ENCODE data around the gene SLC24A5.

SLC24A5 gene

DNA sequence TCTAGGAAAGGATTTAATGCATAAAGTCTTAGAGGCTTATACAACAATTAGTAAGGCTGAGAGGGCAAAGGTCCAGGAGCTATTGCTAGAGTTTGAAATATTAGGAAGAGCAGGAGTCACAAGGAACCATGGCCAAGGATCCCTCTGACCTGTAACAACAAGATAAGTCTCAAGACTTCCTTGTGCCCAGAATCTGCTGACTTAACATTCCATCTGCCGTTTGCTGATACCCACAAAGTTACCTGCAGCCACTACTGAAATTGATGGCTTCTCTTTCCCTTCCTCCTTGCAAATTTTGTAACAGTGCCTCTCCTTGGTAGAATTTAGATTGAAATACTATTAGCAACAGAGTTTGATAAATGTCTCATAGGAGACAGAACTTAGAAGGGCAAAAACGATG is 62.0 kb downstream of the SLC24A5 start:
- TF ChIP-seq ZBTB7A (IDR thresholded peaks at IDR 0.05; ENCODE audit: low read depth) (no peak), EP300 (IDR thresholded peaks at IDR 0.05; ENCODE audit: borderline replicate concordance) (no peak), CREB1 (IDR thresholded peaks at IDR 0.05; ENCODE audit: low read depth) (no peak), YY1 (IDR thresholded peaks at IDR 0.05; ENCODE audit: low read depth) (no peak), CEBPB (IDR thresholded peaks at IDR 0.05) (no peak), NFIC (IDR thresholded peaks at IDR 0.05) (no peak), TEAD4 (IDR thresholded peaks at IDR 0.05) (no peak), EGR1 (IDR thresholded peaks at IDR 0.05) (no peak), FOXM1 (IDR thresholded peaks at IDR 0.05; ENCODE audit: borderline replicate concordance, low read depth) (no peak), RAD21 (IDR thresholded peaks at IDR 0.05; ENCODE audit: low read depth) (no peak), TCF12 (IDR thresholded peaks at IDR 0.05; ENCODE audit: low read depth) (no peak), TAF1 (IDR thresholded peaks at IDR 0.05; ENCODE audit: low read depth) (no peak)
- TF ChIP-seq, protein P1, sequence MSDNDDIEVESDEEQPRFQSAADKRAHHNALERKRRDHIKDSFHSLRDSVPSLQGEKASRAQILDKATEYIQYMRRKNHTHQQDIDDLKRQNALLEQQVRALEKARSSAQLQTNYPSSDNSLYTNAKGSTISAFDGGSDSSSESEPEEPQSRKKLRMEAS (IDR thresholded peaks at IDR 0.05) = no peak
- TF ChIP-seq, protein P2, sequence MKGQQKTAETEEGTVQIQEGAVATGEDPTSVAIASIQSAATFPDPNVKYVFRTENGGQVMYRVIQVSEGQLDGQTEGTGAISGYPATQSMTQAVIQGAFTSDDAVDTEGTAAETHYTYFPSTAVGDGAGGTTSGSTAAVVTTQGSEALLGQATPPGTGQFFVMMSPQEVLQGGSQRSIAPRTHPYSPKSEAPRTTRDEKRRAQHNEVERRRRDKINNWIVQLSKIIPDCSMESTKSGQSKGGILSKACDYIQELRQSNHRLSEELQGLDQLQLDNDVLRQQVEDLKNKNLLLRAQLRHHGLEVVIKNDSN (IDR thresholded peaks at IDR 0.05) = no peak
- TF ChIP-seq, protein P3, sequence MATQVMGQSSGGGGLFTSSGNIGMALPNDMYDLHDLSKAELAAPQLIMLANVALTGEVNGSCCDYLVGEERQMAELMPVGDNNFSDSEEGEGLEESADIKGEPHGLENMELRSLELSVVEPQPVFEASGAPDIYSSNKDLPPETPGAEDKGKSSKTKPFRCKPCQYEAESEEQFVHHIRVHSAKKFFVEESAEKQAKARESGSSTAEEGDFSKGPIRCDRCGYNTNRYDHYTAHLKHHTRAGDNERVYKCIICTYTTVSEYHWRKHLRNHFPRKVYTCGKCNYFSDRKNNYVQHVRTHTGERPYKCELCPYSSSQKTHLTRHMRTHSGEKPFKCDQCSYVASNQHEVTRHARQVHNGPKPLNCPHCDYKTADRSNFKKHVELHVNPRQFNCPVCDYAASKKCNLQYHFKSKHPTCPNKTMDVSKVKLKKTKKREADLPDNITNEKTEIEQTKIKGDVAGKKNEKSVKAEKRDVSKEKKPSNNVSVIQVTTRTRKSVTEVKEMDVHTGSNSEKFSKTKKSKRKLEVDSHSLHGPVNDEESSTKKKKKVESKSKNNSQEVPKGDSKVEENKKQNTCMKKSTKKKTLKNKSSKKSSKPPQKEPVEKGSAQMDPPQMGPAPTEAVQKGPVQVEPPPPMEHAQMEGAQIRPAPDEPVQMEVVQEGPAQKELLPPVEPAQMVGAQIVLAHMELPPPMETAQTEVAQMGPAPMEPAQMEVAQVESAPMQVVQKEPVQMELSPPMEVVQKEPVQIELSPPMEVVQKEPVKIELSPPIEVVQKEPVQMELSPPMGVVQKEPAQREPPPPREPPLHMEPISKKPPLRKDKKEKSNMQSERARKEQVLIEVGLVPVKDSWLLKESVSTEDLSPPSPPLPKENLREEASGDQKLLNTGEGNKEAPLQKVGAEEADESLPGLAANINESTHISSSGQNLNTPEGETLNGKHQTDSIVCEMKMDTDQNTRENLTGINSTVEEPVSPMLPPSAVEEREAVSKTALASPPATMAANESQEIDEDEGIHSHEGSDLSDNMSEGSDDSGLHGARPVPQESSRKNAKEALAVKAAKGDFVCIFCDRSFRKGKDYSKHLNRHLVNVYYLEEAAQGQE (IDR thresholded peaks at IDR 0.05; ENCODE audit: low read depth) = no peak

DNA sequence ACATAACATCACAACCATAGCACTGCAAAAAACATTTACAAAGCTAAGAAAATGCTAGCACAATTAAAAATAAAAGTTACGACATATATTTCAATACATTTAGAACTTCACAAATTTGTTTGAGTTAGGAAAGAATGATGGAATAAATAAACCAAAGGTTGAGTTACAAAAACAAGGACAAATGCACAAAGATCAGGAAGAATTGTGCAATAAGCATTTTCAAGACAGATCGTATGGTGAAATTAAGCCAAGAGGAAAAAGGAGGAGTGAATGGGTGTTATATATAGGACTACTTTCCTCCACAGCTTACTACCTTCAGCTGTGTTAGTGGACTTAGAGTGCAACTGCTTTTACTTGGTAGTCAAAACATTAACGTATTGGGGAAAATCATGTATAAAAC is 64.7 kb downstream of the SLC24A5 start:
- TF ChIP-seq ZBTB7A (IDR thresholded peaks at IDR 0.05; ENCODE audit: low read depth) = no peak
- TF ChIP-seq, protein P3 (IDR thresholded peaks at IDR 0.05; ENCODE audit: low read depth) = no peak
- TF ChIP-seq, protein P2 (IDR thresholded peaks at IDR 0.05) = no peak
- TF ChIP-seq, protein P1 (IDR thresholded peaks at IDR 0.05) = no peak
- no peak for TF ChIP-seq EP300 (IDR thresholded peaks at IDR 0.05; ENCODE audit: borderline replicate concordance)
- no peak for TF ChIP-seq CEBPB (IDR thresholded peaks at IDR 0.05)
- no peak for TF ChIP-seq RAD21 (IDR thresholded peaks at IDR 0.05; ENCODE audit: low read depth)
- TF ChIP-seq NFIC (IDR thresholded peaks at IDR 0.05) = no peak
- no peak for TF ChIP-seq EGR1 (IDR thresholded peaks at IDR 0.05)

DNA sequence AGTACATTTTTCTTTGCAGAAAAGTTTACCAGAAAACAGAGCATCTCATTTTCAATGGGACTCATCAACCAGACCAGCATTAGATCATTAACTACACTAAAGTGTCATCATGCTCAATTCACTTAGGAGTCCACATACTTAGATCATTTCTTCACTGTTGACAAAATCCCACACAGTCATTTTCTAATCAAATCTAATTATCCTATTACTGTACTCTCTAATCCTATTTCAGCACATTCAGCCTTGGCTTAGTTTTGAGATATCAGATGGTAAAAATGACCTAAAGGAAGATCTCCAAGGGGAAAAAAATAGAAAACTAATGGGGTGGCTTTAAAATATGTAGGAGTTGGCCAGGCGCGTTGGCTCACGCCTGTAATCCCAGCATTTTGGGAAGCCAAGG is 65.5 kb downstream of the SLC24A5 start:
- no peak for TF ChIP-seq YY1 (IDR thresholded peaks at IDR 0.05; ENCODE audit: low read depth)
- TF ChIP-seq TCF12 (IDR thresholded peaks at IDR 0.05; ENCODE audit: low read depth) = no peak

DNA sequence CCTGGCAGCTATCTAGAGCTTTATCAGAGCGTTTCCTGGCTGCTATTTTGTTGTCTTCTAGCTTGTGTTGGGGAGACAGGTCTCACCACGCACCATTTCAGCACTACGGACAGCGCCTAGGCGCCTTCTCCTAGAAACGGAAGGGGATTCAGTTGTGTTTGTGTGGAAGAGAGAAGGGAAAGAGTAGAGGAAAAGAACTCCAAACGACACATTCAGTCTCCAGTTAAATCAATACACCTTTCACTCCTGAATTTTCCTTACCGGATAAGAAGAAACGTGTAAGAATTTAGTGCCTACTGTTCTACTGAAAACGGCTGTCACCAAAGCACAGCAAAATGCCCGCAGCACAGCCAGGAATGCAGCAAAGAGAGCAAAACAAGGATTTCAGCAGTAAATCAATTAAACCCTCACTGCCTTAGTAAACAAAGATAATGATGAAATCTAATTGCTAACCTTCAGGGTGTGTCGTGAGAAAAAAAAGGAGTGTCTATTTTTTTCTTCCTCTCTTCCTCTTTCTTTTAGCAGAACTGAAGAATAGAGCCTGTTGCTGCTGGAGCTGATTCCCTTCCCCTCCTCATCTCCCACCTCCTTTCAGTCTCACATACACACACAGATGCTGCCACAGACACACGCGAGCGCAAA is 70.3 kb downstream of the SLC24A5 start:
- TF ChIP-seq, protein P3 (IDR thresholded peaks at IDR 0.05; ENCODE audit: low read depth) = peak; percentile 96
- TF ChIP-seq NFIC (IDR thresholded peaks at IDR 0.05) = no peak
- TF ChIP-seq EP300 (IDR thresholded peaks at IDR 0.05; ENCODE audit: borderline replicate concordance) = no peak
- no peak for TF ChIP-seq TAF1 (IDR thresholded peaks at IDR 0.05; ENCODE audit: low read depth)
- no peak for TF ChIP-seq TEAD4 (IDR thresholded peaks at IDR 0.05)

DNA sequence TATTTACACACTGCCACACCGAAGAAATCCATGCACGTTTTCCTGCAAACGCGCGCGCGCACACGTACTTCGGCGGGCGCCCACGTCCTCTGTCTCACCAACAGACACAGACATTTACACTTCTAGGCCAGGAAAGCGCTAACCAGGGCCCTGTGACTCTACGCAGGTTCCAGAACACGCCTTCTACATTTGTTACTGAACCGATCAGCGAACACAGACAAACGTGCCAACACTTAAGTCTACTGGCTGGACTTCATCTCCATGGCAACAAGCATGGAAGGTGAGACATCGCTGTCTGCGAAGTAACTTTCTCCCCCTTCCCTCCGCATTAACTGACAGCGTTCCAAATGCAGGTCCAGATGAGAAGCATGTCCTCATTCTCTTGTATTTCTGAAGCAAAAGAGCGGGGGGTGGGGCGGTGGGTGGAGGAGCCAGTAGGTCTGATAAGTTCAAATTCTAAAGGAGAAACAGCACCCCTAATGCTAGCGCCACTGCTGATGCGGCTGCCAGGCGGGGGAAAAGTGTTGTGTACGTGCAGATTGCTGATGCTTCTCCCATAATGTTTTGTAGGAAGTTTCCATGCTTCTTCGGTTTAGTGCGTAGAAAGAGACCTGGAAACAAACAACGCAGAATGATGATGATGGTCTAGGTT is 70.9 kb downstream of the SLC24A5 start, which contains the start of gene CTXN2:
Gene CTXN2, plus strand, starts transcription at position 92 of the 652 bp plus-strand sequence. CDS start 9,636 bp downstream, outside the sequence.
- TF ChIP-seq CEBPB (IDR thresholded peaks at IDR 0.05) (no peak), EP300 (IDR thresholded peaks at IDR 0.05; ENCODE audit: borderline replicate concordance) (no peak)
- TF ChIP-seq, protein P3 (IDR thresholded peaks at IDR 0.05; ENCODE audit: low read depth) = no peak
- TF ChIP-seq, protein P2 (IDR thresholded peaks at IDR 0.05) = no peak

Data from Ishikawa (cell line).